B cell (primary cell): ENCODE measurements around the gene JPT2.
"Not testable (repeated sequence)": the region's sequence is repeated elsewhere in the genome, so short reads cannot be mapped to it uniquely, and the experiment has no call there.

Experiments
- EZH2 ChIP-seq: IDR thresholded peaks from 2 replicates; pipeline ENCODE4 v1.6.1; 2012; ENCODE audit warnings: borderline replicate concordance, low read depth, mild to moderate bottlenecking, moderate library complexity, low read length; ENCODE audit not compliant: insufficient read depth, poor library complexity, severe bottlenecking
- TF ChIP-seq, protein P1 (sequence below): fragments of 200-600 bp; IDR thresholded peaks from one replicate; pipeline ENCODE4 v1.8.0; 2022; ENCODE audit warnings: antibody characterized with exemption, mild to moderate bottlenecking

DNA sequence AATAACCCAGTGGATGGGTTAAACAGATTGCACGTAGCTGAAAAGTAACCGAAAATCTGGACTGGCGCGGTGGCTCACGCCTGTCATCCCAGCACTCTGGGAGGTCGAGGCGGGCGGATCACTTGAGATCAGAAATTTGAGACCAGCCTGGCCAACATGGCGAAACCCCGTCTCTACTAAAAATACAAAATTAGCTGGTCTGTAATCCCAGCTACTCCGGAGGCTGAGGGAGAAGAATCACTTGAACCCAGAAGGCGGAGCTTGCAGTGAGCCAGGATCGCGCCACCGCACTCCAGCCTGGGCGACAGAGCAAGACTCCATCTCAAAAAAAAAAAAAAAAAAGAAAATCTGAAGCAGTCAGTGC is 27.2 kb downstream of the JPT2 start:
- TF ChIP-seq EZH2 = not testable (repeated sequence)
- TF ChIP-seq, protein P1, sequence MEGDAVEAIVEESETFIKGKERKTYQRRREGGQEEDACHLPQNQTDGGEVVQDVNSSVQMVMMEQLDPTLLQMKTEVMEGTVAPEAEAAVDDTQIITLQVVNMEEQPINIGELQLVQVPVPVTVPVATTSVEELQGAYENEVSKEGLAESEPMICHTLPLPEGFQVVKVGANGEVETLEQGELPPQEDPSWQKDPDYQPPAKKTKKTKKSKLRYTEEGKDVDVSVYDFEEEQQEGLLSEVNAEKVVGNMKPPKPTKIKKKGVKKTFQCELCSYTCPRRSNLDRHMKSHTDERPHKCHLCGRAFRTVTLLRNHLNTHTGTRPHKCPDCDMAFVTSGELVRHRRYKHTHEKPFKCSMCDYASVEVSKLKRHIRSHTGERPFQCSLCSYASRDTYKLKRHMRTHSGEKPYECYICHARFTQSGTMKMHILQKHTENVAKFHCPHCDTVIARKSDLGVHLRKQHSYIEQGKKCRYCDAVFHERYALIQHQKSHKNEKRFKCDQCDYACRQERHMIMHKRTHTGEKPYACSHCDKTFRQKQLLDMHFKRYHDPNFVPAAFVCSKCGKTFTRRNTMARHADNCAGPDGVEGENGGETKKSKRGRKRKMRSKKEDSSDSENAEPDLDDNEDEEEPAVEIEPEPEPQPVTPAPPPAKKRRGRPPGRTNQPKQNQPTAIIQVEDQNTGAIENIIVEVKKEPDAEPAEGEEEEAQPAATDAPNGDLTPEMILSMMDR = not testable (repeated sequence)
